SK-N-SH (cell line): ENCODE data around the gene GGCX.

Experiments used
- EZH2phosphoT487 ChIP-seq: fragments of 200-600 bp; sonication (generic); IDR thresholded peaks from 2 replicates; pipeline ENCODE4 v1.6.1; 2017; ENCODE audit warnings: low read depth, mixed run types, mild to moderate bottlenecking, antibody characterized with exemption, moderate library complexity, borderline replicate concordance
- MXI1 ChIP-seq: IDR thresholded peaks from 2 replicates; pipeline ENCODE4 v1.6.1; 2012; ENCODE audit warnings: mild to moderate bottlenecking, low read depth, low read length, improper control_type of control experiment
- POLR2AphosphoS5 ChIP-seq: IDR thresholded peaks from 2 replicates; pipeline ENCODE4 v1.6.1; 2012; ENCODE audit warnings: low read depth, low read length
- RXRA ChIP-seq: IDR thresholded peaks from 2 replicates; pipeline ENCODE4 v1.4.0; 2012; ENCODE audit warnings: low read depth, mild to moderate bottlenecking, borderline replicate concordance
- TCF12 ChIP-seq: IDR thresholded peaks from 2 replicates; pipeline ENCODE4 v1.4.0; 2012
- TEAD4 ChIP-seq: IDR thresholded peaks from 2 replicates; pipeline ENCODE4 v1.4.0; 2012; ENCODE audit warnings: mild to moderate bottlenecking, borderline replicate concordance; ENCODE audit not compliant: insufficient read depth
- YY1 ChIP-seq: IDR thresholded peaks from 2 replicates; pipeline ENCODE4 v1.4.0; 2012; ENCODE audit warnings: low read depth, mild to moderate bottlenecking
- TF ChIP-seq, protein P1 (sequence below): fragments of 200-600 bp; sonication (generic); IDR thresholded peaks from 2 replicates; pipeline ENCODE4 v1.6.1; 2017; ENCODE audit warnings: antibody characterized with exemption, mild to moderate bottlenecking, moderate library complexity
- TF ChIP-seq, protein P2 (sequence below): fragments of 150-350 bp; IDR thresholded peaks from 2 replicates; pipeline ENCODE4 v1.6.1; 2017; ENCODE audit warnings: antibody characterized with exemption, low read length, low read depth, borderline replicate concordance
- TF ChIP-seq, protein P3 (sequence below): IDR thresholded peaks from 2 replicates; pipeline ENCODE4 v1.6.1; 2012; ENCODE audit warnings: mild to moderate bottlenecking, low read depth, low read length, moderate library complexity

DNA sequence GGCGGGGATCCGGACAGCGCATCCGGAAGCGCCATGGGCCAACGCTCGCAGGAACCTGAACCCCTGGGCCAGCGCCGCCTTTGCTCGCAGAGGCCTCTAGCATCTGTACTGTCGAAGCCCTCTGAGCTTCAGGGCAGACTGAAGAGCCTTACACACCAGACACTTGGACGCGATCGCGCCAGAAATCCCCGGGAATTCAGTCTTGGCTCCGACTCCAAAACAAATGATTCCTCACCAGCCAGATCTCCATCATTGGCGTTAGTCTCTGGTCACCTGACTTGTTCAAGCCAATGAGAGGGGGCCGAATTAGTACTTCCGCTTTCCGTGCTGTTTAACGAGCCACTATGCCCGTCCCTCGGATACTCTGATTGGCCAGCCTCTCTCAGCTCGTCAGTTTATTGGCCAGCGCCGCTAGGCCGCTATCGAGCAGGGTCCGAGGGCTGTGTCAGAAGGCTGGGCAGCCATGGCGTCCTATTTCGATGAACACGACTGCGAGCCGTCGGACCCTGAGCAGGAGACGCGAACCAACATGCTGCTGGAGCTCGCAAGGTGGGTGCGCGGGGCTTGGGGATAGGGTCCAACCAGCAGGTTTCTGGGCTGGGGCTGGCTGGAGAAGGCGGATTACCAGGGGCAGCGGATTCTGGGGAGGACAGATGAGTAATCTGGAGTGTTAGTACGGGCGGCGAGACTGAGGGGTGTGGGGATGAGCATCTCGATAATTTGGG, 34.2 kb upstream of the GGCX start, which contains the start of gene RNF181:
- TF ChIP-seq RXRA (no peak), EZH2phosphoT487 (no peak), TEAD4 (no peak), YY1 (peak; percentile 89), POLR2AphosphoS5 (peak; percentile 87), MXI1 (peak; percentile 80), TCF12 (no peak)
- TF ChIP-seq, protein P1, sequence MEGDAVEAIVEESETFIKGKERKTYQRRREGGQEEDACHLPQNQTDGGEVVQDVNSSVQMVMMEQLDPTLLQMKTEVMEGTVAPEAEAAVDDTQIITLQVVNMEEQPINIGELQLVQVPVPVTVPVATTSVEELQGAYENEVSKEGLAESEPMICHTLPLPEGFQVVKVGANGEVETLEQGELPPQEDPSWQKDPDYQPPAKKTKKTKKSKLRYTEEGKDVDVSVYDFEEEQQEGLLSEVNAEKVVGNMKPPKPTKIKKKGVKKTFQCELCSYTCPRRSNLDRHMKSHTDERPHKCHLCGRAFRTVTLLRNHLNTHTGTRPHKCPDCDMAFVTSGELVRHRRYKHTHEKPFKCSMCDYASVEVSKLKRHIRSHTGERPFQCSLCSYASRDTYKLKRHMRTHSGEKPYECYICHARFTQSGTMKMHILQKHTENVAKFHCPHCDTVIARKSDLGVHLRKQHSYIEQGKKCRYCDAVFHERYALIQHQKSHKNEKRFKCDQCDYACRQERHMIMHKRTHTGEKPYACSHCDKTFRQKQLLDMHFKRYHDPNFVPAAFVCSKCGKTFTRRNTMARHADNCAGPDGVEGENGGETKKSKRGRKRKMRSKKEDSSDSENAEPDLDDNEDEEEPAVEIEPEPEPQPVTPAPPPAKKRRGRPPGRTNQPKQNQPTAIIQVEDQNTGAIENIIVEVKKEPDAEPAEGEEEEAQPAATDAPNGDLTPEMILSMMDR: no peak
- TF ChIP-seq, protein P2, sequence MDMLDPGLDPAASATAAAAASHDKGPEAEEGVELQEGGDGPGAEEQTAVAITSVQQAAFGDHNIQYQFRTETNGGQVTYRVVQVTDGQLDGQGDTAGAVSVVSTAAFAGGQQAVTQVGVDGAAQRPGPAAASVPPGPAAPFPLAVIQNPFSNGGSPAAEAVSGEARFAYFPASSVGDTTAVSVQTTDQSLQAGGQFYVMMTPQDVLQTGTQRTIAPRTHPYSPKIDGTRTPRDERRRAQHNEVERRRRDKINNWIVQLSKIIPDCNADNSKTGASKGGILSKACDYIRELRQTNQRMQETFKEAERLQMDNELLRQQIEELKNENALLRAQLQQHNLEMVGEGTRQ: peak; percentile 64
- TF ChIP-seq, protein P3, sequence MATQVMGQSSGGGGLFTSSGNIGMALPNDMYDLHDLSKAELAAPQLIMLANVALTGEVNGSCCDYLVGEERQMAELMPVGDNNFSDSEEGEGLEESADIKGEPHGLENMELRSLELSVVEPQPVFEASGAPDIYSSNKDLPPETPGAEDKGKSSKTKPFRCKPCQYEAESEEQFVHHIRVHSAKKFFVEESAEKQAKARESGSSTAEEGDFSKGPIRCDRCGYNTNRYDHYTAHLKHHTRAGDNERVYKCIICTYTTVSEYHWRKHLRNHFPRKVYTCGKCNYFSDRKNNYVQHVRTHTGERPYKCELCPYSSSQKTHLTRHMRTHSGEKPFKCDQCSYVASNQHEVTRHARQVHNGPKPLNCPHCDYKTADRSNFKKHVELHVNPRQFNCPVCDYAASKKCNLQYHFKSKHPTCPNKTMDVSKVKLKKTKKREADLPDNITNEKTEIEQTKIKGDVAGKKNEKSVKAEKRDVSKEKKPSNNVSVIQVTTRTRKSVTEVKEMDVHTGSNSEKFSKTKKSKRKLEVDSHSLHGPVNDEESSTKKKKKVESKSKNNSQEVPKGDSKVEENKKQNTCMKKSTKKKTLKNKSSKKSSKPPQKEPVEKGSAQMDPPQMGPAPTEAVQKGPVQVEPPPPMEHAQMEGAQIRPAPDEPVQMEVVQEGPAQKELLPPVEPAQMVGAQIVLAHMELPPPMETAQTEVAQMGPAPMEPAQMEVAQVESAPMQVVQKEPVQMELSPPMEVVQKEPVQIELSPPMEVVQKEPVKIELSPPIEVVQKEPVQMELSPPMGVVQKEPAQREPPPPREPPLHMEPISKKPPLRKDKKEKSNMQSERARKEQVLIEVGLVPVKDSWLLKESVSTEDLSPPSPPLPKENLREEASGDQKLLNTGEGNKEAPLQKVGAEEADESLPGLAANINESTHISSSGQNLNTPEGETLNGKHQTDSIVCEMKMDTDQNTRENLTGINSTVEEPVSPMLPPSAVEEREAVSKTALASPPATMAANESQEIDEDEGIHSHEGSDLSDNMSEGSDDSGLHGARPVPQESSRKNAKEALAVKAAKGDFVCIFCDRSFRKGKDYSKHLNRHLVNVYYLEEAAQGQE: no peak
